Measurements from ENCODE around the gene TRMT44.

Gene TRMT44

DNA sequence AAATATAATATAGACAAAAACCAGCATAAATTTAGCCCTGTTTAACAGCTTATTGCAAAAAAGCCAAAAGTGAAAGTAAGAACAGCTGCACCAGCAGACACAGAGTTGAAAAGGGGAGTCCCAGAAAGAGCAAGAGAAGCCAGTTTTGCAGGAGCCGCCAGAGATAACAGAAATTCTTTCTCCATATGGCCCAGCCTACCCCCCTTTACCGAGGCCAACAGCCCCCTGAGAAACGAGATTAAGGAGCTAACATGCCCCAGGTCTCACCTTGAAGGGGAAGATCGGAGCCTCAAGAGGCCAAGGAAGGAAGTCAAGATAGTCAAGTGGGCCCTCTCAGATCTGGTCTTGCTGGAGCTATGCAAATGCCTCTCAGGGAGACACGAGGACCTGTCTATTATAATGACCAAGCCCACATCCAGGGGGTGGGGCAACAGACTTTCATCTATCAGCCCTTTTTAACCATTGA lies 4.9 kb upstream of the TRMT44 start:
- DNase-seq (ENCODE audit: low read depth in 2 of 2) = no peak

DNA sequence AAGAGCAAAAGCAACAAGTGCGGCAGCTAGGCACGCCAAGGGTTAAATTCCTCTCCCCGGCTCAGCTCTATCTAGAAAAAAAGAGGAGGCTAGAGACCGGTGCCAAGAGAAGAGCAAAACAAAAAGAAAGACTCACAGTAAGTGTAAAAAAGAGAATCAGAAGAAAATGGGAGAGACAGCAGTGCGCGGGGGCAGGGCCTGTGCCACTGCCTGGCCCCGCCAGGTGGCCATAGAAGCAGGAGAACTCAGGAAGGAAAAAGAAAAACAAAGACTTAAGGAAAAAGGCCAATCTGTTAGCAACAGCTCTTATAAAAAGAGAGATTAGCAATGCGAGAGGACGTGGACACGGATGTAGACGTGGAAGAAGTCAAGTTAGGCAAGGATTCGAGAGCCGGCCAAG lies 3.3 kb upstream of the TRMT44 start:
- DNase-seq (ENCODE audit: low read depth in 2 of 2) = no peak

DNA sequence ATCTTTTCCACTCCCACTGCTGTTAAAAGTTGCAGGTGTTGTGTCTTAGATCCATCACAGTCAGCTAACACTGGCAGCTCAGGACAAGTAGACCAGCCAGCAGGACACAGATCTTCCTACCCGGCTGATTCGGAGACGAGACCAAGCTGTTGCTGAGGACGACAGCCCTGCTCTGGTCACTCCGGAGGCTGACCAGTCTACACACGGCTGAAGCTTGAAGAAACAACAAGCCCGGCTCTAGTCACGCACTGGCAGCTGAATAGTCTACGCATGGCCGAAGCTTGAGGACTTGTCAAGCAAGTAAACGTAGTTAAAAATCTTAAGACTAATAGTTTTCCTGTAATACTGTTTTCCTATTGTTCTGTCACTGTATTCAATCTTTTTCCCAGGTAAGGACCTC lies 1.8 kb upstream of the TRMT44 start:
- DNase-seq (ENCODE audit: low read depth in 2 of 2) = no peak

DNA sequence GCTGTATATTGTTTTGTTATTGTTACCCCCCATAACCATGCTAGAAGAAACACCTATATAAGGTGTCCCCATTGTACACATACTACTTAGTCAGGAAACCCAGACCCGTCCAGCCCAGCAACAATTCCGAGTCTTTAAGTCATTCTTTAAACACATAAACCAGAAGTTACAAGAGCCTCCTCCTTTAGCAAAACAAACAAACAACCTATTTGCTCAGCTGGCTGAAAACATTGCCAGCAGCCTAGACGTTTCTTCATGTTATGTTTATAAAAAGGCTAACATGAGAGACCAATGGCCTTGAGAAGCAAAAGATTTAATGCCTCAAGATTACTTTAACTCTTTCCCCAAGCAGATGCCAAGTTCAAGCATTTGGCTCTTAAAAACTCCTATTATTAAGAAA lies 1.4 kb upstream of the TRMT44 start:
- DNase-seq (ENCODE audit: low read depth in 2 of 2) = no peak

DNA sequence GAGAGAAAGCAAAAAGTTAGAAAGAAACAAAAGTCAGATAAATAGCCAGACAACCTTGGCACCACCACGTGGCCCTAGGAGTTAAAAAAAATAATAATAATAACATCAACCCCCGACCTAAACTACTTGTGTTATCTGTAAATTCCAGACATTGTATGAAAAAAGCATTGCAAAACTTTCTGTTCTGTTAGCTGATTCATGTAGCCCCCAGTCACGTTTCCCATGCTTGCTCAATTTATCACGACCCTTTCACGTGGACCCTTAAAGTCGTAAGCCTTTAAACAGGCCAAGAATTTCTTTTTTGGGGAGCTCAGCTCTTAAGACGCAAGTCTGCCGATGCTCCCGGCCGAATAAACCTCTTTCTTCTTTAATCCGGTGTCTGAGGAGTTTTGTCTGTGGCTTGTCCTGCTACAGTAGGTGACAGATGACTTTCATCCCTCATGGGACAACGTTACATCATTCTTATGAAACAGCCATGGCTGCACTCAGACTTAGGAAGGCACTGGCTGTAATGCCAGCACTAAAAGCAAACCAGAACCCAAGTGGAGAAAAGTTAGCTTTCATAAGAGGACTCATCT lies 574 bp upstream of the TRMT44 start:
- no peak for DNase-seq (ENCODE audit: low read depth in 2 of 2)

DNA sequence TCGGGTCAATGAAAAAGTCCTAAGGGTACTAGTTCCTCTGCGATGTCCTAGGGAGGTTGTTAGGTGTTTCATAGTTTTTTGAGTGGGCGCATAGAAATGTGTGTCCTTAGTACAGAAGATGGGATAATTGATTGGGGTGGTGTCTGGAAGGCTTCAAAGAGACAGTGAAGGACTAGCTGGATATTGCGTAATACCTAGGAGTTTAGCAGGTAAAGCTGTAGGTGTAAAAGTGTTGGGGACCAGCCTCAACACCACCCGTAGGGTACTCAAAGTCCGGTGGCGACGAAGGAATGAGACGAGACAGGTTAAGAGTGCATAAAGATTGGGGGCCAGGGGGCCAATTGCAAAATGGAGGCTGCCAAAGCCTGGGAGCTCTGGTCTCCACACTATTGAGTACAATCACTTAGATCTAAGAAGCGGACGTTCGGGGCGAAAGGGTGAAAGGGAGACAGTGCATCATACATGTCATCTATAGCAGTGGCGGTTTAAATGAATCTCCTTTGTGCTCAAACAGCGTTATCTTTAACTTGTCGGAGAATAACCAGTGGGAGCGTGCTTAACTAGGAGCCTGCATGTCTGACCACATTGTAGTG lies 1.0 kb downstream of the TRMT44 start:
- no peak for DNase-seq (ENCODE audit: low read depth in 2 of 2)

DNA sequence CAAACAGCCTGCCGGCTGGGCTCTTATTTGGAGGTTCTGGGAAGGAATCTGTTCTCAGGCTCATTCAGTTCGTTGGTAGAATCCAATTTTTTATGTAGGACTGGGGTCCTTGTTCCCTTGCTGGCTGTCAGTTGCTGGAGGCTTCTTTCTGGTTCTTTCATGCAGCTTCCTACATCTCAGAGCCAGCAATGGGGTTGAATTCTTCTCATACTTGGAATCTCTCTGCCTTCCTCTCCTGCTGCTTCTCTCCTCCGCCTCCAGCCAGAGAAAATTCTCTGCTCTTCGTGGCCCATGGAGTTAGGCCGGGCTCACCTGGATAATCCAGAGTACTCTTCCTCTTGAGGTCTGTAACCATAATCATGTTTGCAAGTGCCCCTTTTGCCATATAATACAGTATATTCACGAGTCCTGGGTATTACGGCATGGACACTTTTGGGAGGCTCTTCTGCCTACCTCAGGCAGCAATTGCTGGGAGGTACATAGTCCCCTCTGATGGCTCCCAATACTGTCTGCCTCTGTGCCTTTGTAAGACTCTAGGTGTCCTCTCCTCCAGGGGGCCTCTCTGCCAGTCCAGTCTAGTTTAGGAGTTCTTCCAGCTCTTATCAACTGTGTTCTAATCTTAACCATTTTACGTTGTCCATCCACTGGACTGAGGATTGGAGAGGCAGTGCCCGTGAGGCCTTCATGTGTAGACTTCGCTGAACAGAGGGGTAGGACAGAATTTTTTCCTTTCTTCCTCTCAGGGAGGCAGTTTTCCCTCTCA lies 2.2 kb downstream of the TRMT44 start:
- DNase-seq (ENCODE audit: low read depth in 2 of 2) = no peak

DNA sequence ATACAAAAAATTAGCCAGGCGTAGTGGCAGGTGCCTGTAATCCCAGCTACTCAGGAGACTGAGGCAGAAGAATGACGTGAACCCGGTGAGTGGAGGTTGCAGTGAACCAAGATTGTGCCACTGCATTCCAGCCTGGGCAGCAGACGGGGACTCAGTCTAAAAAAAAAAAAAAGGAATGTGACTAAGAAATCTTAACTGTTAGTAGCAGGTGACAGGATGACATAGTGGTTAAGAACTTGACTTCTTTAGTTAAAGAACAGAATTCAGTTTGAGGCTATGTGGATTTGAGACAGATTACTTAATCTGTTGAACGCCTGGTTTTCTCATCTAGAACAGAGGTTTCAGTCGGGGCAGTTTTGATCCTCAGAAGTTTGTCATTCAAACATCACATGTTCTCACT lies 3.2 kb downstream of the TRMT44 start:
- no peak for DNase-seq (ENCODE audit: low read depth in 2 of 2)

DNA sequence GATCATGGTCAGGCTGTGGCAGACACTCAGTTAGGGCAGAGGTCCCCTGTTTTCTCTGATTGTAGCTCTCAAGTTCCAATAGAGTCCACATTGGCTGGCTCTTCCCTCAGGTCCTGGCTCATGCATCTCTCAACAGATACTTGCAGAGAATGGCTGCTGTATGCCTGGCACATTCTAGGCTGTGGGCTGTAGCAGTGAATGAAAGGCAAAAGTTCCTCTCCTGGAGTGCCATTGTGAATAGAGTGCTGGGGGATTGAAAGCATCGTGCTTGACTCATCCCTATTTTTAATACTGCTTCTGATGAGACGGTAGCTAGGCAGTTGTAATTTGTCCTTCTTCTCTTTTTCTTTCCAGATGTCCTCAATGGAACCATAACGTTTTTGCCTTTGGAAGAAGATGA lies 5.5 kb downstream of the TRMT44 start:
- no peak for DNase-seq (ENCODE audit: low read depth in 2 of 2)

DNA sequence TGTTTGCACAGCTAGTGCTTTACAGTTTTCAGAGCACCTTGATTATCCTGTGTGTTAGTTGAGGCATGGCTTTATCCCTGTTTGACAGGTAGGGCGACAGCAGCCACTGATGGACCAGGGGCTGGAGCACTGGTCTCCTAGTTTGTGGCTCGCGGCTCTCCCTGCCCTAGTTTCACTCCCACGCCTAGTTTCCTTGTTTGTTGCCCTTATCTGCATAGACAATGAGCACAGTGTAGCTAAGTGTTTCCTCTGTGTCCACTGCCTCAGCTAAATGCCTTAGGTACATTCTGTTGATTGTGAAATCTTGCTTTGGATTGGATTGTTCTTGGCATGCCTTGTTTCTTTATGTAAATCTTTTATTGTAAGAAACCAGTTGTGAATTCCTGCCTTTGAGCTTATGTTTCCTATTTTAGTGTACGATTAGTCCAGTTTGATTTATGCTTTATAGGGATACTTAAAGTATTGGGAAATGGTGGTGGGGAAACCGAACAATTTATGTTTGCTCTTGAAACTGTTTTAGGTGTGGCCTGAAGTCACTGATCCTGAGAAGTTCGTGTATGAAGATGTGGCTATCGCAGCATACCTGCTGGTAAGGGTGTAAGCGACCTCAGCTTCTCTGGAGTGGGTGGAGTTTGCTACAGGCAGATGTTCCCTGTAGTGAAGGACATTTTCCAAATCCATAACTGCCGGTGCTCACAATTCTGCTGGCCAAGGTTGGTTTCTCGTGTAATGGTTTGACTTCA lies 11.0 kb downstream of the TRMT44 start:
- no peak for DNase-seq (ENCODE audit: low read depth in 2 of 2)

DNA sequence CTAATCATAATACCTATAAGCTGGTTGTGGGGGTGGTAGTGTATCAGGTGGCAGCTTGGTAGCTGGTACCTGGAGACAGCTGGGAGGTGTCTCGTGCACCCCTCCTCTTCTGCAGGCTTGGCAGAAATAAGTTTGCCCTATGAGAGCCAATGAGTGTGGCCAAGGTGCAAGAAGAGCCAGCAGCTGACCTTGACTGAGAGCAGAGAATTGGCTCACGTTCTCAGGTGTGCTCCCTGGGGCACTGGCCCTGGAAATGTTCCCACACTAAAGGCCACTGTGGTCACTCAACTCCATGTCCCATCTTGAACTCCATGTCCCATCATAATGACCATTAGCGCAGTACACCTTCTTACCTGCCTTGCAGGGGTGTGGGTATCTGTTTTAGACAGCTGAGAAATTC lies 13.4 kb downstream of the TRMT44 start:
- DNase-seq (ENCODE audit: low read depth in 2 of 2) = no peak

DNA sequence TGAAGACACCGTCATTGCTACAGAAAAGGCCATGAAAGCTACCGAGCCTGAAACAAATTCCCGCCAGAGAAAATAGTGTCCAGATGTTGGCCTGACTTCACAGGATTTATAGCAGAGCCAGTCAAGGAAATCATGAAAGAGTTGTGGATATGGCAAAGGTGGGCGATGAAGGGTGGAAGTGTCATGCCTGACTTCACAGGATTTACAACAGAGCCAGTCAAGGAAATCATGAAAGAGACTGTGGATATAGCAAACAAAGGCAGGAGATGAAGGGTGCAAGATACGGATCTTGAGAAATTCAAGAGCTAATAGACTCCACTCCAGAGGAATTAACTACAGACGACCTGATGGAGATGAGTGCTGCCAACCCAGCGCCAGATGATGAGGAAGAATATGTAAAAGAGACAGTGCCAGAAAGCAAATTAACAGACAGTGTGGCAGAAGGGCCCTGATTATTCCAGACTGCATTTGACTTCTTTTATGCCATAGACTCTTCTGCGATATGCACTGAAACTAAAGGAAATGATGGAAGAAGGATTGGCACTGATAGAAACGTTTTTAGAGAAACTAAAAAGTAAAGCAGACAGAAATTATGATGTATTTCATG lies 17.2 kb downstream of the TRMT44 start:
- DNase-seq (ENCODE audit: low read depth in 2 of 2) = no peak

DNA sequence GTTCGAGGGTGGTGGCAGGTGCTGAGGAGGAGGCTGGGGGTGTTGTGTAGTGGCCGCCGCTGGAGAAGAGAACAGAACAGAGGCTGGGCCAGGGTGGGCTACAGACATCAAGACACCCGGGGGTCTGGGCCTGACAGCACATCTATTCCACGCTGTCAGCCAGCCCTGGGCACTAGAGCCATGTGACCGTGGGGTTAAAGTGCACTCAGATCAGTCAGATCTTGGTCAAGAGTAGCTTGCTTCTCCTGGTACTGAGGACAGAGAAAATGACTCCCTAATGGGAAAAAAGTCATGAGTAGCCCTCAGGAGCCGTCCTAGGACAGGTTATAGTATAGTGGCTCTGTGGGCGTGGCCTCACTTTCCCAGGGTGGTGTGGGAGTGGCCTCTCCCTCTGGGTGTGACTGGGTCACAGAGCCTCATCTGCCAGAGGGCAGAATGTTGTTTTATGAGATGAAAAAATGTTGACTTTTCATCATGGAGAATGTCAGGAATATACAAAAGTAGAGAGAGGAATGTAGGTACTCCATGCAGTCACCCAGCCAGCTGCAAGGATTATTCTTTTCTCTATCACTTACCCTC lies 19.4 kb downstream of the TRMT44 start:
- no peak for DNase-seq (ENCODE audit: low read depth in 2 of 2)

DNA sequence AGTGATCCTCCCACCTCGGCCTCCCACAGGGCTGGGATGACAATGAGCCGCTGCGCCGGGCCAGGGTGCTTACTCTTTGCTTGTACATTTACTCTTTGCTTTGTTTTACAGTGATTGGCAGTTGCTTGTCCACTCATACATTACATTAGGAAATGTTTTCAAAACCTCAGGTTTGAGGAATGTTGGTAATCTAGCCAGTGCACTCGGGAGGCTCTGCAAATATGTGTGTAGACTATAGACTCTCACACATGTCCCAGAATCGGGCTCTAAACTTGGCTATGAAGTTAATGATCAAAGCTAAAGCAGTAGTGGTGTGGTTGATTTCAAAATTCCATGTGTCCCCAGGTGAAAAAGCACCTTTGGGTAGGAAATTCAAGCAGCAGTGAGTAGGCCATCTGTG lies 20.5 kb downstream of the TRMT44 start:
- DNase-seq (ENCODE audit: low read depth in 2 of 2) = no peak

DNA sequence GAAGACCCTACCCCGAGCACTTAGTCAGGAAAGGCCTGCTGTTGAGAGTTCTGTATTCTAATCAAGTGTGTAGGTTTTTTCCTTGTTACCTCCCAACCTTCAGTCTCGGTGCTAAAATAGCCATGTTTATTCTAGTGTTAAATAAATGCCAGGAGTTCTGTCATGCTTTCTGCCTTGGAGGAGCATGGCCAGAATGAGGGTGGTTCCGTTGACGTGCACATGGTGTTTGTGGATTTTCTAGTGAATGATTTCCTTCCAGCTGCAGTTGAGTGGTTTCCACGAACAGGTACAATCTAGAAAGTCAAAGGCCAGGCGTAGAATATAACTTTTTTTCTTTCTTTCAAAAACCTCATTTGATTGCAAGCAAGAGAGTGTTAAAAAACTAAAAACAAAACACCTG lies 21.0 kb downstream of the TRMT44 start:
- DNase-seq (ENCODE audit: low read depth in 2 of 2) = no peak

DNA sequence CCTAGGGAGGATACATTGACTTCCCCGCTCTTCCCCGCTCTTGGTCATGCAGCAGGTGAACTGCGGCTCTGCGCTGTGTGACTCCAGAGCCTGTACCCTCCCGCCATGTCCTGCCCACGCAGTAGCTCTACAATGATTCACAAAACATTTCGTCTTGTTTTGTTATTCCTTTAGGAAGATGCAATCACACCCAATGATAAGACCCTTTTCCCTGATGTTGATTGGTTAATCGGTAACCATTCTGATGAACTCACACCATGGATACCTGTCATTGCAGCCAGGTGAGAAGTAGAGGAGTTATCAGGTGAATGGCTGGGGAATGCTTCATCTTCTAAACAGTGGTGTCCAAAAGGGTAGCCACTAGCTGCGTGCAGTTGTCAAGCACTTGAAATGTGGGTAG lies 23.2 kb downstream of the TRMT44 start:
- DNase-seq (ENCODE audit: low read depth in 2 of 2) = no peak

DNA sequence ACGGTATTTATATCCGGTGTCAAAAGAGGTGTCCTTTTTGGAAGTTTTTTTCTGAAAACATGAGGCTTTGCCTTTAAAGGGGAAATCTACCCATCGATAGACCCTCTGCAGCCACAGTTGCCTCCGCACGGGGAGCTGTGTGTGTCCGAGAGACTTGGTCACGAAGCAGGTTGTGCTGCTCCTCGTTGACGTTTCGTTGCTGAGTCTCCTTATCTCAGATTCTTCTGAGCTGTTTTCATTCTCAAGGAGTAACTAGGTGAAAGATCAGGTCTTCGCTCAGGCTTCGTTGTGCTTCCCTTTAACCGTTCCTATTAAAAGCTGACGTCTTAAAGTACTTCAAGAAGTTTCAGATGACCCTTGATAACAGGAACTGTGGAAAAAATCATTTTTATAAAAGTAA lies 23.8 kb downstream of the TRMT44 start:
- DNase-seq (ENCODE audit: low read depth in 2 of 2) = no peak

DNA sequence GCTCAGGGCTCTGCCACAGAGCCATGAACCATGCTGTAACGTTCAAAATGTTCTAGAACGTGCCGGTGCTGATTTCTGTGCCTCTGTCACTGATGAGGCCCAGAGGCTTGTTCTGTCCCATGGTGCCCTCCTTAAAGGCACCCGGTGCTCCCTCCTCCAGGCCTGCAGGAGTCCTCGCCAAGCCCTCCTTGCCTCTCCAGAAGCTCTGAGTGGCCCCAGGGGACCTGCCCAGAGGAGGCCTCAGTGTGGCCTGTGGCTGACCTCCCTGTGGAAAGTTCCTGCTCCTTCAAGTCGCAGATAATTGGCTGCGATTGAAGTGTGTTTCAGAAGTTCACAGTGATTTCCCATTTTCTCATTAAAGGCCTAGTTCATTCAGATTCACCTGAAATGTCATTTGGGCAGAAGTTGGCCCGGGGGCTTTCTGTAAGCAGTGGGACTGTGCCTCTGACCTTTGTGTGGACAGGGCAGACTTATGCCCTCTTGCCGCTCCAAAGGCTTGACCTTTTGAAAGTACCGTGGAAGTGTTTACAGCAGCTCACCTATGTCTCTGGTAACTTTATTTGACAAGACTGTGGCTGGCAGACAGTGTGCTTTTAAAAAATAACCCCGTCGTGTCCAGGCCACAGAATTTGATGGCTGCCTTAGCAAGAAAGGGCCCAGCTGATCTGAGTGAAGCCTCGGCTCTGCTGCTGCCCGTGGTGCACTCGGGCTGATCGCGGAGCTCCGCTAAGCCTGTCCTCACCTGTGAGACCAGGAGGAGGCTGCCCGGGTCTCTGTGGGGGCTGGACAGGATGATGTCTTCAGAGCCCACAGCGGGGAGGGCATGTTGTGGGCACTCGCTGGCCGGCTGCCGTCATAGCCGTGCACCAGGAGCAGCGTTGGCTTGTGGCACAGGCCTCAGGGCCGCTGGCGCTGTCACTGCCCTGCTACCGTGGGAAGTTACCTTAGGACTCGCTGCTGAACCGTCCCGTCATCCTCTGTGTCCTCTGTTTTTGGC lies 25.3 kb downstream of the TRMT44 start:
- DNase-seq (ENCODE audit: low read depth in 2 of 2) = no peak

DNA sequence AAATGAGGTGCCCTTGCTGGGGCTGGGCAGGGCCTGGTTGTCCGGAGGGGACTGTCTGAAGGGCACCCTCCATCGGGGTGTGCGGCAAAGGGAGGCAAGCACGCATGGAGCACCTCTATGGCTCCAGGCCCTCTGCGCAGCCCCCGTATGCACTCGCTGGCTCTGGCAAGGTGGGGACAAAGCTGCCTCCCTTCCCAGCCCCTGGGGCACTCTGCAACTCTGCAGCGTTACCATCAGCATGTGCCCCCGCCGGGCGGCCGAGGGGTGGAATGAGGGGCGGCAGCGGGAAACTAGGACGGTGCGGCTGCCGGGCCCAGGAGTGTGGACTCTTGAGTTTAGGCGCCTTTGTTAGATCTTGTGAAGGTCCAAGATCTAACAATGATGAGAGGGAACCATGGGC lies 26.4 kb downstream of the TRMT44 start:
- DNase-seq (ENCODE audit: low read depth in 2 of 2) = no peak

DNA sequence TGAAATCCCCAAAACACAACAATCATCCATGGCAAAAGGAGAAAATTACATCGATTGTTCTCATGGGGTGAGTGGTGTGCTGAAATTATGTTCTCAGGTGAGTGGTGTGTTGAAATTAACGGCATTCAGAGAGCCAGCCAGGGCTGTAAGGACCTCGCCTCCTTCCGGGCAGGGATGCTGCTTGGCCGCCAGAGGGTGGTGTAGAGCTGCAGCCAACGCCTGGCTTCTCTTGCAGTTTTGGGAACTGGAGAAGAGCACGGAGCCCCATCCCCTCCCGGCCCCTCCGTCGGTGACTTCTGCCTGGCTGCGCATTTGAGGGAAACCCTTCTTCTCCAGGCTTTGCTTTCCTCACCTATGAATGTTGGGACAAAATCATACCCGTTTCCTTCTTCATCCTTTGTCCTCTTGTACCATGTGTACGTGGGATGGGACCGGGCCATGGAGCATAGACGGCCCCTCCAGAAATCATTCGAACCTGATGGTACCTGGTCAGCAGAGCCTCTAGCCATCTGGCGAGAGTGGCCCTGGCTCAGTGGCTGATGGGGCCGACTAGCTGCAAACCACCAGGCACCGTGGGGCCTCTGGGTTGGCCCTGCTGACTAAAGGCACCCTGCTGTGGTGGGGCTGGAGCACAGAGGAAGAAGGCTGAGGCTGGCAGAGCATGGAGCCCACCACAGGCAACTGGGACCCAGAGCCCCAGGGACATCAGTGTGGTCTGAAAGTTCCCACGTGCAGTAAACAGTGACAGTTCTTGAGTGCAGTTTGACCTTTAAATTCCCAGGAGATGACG lies 28.4 kb downstream of the TRMT44 start:
- peak; percentile 39 to 40 for DNase-seq (ENCODE audit: low read depth in 2 of 2)
